ENCODE measurements around the gene PPP1R3F. TPM values are rescaled to one million over a fixed set of nuclear protein-coding genes. Genes with fewer than 3 reads are reported as not detected.

The PPP1R3F gene
- polyA plus RNA-seq, 3 donors = 0.47 to 1.6 (median 1.6) TPM

GRCh38 chrX:49310371-49310770, 40.8 kb downstream of the PPP1R3F start:
- Mint-ChIP-seq H3K27ac (peak overlapping the region in 3 of 7 donors; percentile 28 to 96 (median 69)), H3K27me3 (ENCODE audit: low read depth in 3 of 3) (peaks cover 0 to 4% (median 0%) of the 10 kb centered on the region in 3 donors), H3K36me3 (no peaks in the 10 kb centered on the region), H3K4me3 (no peak overlapping the region), H3K9me3 (peaks cover 0 to 2% (median 0%) of the 10 kb centered on the region in 7 donors), H3K4me1 (peaks cover 65% of the 10 kb centered on the region)
- H3K4me2 ChIP-seq (replicated peaks; ENCODE audit: extremely low read depth, low read length, poor library complexity, severe bottlenecking) = no peak overlapping the region
- no peaks in the 10 kb centered on the region for H3K27me3 ChIP-seq (ENCODE audit: control insufficient read depth in 2 of 2, insufficient read depth in 2 of 2, low read length in 2 of 2)
- peak overlapping the region in 1 of 2 donors; percentile 92 for H3K27ac ChIP-seq (ENCODE audit: low read depth in 1 of 2, low read length in 2 of 2)
- intact Hi-C loops (cut with micrococcal nuclease) = no loop called here
- WGBS (ENCODE audit: insufficient coverage) = 94% methylated on average over 3 of the region's 18 CpGs
- H3K36me3 ChIP-seq (replicated peaks in 1 of 2; ENCODE audit: control insufficient read depth in 1 of 2, insufficient read depth in 2 of 2, low read length in 2 of 2) = no peaks in the 10 kb centered on the region
- TF ChIP-seq CTCF (IDR thresholded peaks at IDR 0.05) = no peak
- H4K20me1 ChIP-seq (ENCODE audit: insufficient read depth, low read length) = no peaks in the 10 kb centered on the region
- peaks cover 51 to 71% of the 10 kb centered on the region in 2 donors for H3K4me1 ChIP-seq (ENCODE audit: control insufficient read depth in 1 of 2, insufficient read depth in 2 of 2, low read length in 2 of 2)
- H3K4me3 ChIP-seq (replicated peaks in 1 of 3; ENCODE audit: low read depth in 2 of 3, low read length in 3 of 3) = no peak overlapping the region
- H3K9me3 ChIP-seq (replicated peaks in 1 of 2; ENCODE audit: control insufficient read depth in 1 of 2, insufficient read depth in 1 of 2, low read length in 2 of 2) = no peaks in the 10 kb centered on the region
- H2AFZ ChIP-seq (ENCODE audit: insufficient read depth, low read depth, low read length, poor library complexity, severe bottlenecking) = peak overlapping the region; percentile 79
- H3K79me2 ChIP-seq (ENCODE audit: insufficient read depth, low read length) = no peaks in the 10 kb centered on the region
- H3K9ac ChIP-seq (ENCODE audit: insufficient read depth, low read length, poor library complexity, severe bottlenecking) = no peak overlapping the region
- no peak for DNase-seq

GRCh38 chrX:49312176-49312575, 42.6 kb downstream of the PPP1R3F start:
- Mint-ChIP-seq H3K4me3 (no peak overlapping the region), H3K36me3 (no peaks in the 10 kb centered on the region), H3K27ac (peak overlapping the region; percentile 67 to 91 (median 84)), H3K27me3 (ENCODE audit: low read depth in 3 of 3) (no peaks in the 10 kb centered on the region), H3K9me3 (peaks cover 0 to 2% (median 0%) of the 10 kb centered on the region in 7 donors), H3K4me1 (peaks cover 75% of the 10 kb centered on the region)
- no peaks in the 10 kb centered on the region for H3K27me3 ChIP-seq (ENCODE audit: control insufficient read depth in 2 of 2, insufficient read depth in 2 of 2, low read length in 2 of 2)
- H3K9ac ChIP-seq (ENCODE audit: insufficient read depth, low read length, poor library complexity, severe bottlenecking) = no peak overlapping the region
- TF ChIP-seq CTCF (IDR thresholded peaks at IDR 0.05) = no peak
- no peaks in the 10 kb centered on the region for H3K9me3 ChIP-seq (replicated peaks in 1 of 2; ENCODE audit: control insufficient read depth in 1 of 2, insufficient read depth in 1 of 2, low read length in 2 of 2)
- H4K20me1 ChIP-seq (ENCODE audit: insufficient read depth, low read length) = no peaks in the 10 kb centered on the region
- WGBS (ENCODE audit: insufficient coverage) = no CpG with 5 or more reads among the region's 2 CpGs
- H3K4me1 ChIP-seq (ENCODE audit: control insufficient read depth in 1 of 2, insufficient read depth in 2 of 2, low read length in 2 of 2) = peaks cover 51 to 80% of the 10 kb centered on the region in 2 donors
- H3K36me3 ChIP-seq (replicated peaks in 1 of 2; ENCODE audit: control insufficient read depth in 1 of 2, insufficient read depth in 2 of 2, low read length in 2 of 2) = no peaks in the 10 kb centered on the region
- H3K27ac ChIP-seq (ENCODE audit: low read depth in 1 of 2, low read length in 2 of 2) = peak overlapping the region; percentile 44 to 74
- peak overlapping the region; percentile 30 for H3K4me2 ChIP-seq (replicated peaks; ENCODE audit: extremely low read depth, low read length, poor library complexity, severe bottlenecking)
- H3K79me2 ChIP-seq (ENCODE audit: insufficient read depth, low read length) = no peaks in the 10 kb centered on the region
- peak overlapping the region in 1 of 3 experiments; percentile 29 for H3K4me3 ChIP-seq (replicated peaks in 1 of 3; ENCODE audit: low read depth in 2 of 3, low read length in 3 of 3)
- intact Hi-C loops (cut with micrococcal nuclease) = no loop called here
- no peak overlapping the region for H2AFZ ChIP-seq (ENCODE audit: insufficient read depth, low read depth, low read length, poor library complexity, severe bottlenecking)
- DNase-seq = peak; percentile 47 to 71 (median 66)

Measured in CD14-positive monocyte (primary cell).